A549 (cell line): ENCODE results near the gene FOXK1.
A peak's percentile ranks its signal among the peaks of the same experiment; 100 is the strongest.

Source experiments
- BHLHE40 ChIP-seq: IDR thresholded peaks from 2 replicates; pipeline ENCODE4 v1.6.1; 2012; ENCODE audit warnings: low read depth, low read length, inconsistent platforms
- CEBPB ChIP-seq, 2 experiments: fragments of >200 bp in 1 of 2; sonication (Bioruptor Twin) in 1 of 2; formaldehyde crosslinking in 1 of 2; IDR thresholded peaks; 2 replicates each; pipeline ENCODE4 v1.6.1; 2012 to 2016
- EP300 ChIP-seq, 2 experiments: fragments of >200 bp; sonication (Bioruptor Twin); formaldehyde crosslinking; IDR thresholded peaks; 2 replicates in 1 of 2; 3 replicates in 1 of 2; pipeline ENCODE4 v1.6.1; 2016 to 2017
- HDAC2 ChIP-seq: fragments of 200-600 bp; sonication (generic); IDR thresholded peaks from 2 replicates; pipeline ENCODE4 v1.6.1; 2016
- KDM5A ChIP-seq: fragments of 200-600 bp; sonication (generic); IDR thresholded peaks from 2 replicates; pipeline ENCODE4 v1.6.1; 2016; ENCODE audit warnings: antibody characterized with exemption, mild to moderate bottlenecking
- MYC ChIP-seq: IDR thresholded peaks from 2 replicates; pipeline ENCODE4 v1.6.1; 2012; ENCODE audit warnings: mild to moderate bottlenecking, inconsistent platforms, low read length, improper control_type of control experiment, borderline replicate concordance
- POLR2A ChIP-seq: IDR thresholded peaks from 2 replicates; pipeline ENCODE4 v1.6.1; 2012; ENCODE audit warnings: mild to moderate bottlenecking, low read length
- RAD21 ChIP-seq, 2 experiments: fragments of >200 bp in 1 of 2; sonication (Bioruptor Twin) in 1 of 2; formaldehyde crosslinking in 1 of 2; IDR thresholded peaks in 1 of 2; conservative IDR thresholded peaks in 1 of 2; 2 replicates in 1 of 2; 3 replicates in 1 of 2; pipeline ENCODE4 v1.6.1; 2012 to 2018; ENCODE audit warnings: inconsistent platforms in 1 of 2
- REST ChIP-seq: fragments of 200-600 bp; sonication (generic); IDR thresholded peaks from 2 replicates; pipeline ENCODE4 v1.6.1; 2016; ENCODE audit warnings: antibody characterized with exemption, mild to moderate bottlenecking, moderate library complexity
- RFX5 ChIP-seq: fragments of 450-650 bp; IDR thresholded peaks from 2 replicates; pipeline ENCODE4 v1.7.1; 2014; ENCODE audit warnings: antibody characterized with exemption, mild to moderate bottlenecking, moderate library complexity
- SMC3 ChIP-seq: fragments of >200 bp; sonication (Bioruptor Twin); formaldehyde crosslinking; IDR thresholded peaks from 3 replicates; pipeline ENCODE4 v1.6.1; 2018; ENCODE audit warnings: inconsistent platforms
- TF ChIP-seq, protein P1 (sequence below): fragments of >200 bp; sonication (Bioruptor Twin); formaldehyde crosslinking; IDR thresholded peaks from 3 replicates; pipeline ENCODE4 v1.5.1; 2016
- TF ChIP-seq, protein P2 (sequence below): IDR thresholded peaks from 2 replicates; pipeline ENCODE4 v1.6.1; 2012
- TF ChIP-seq, protein P3 (sequence below): fragments of 150-350 bp; IDR thresholded peaks from 2 replicates; pipeline ENCODE4 v1.6.1; 2014; ENCODE audit warnings: low read depth, mild to moderate bottlenecking, low read length

- TF ChIP-seq REST (no peak), SMC3 (no peak), MYC (no peak), BHLHE40 (no peak), POLR2A (no peak), EP300 (IDR thresholded peaks at IDR 0.05) (no peak), KDM5A (no peak), RAD21 (conservative IDR thresholded peaks at IDR 0.05 in 1 of 2, IDR thresholded peaks at IDR 0.05 in 1 of 2) (peak in 1 of 2 experiments; percentile 20; a peak in 1 of 5 replicates), CEBPB (IDR thresholded peaks at IDR 0.05) (no peak), RFX5 (no peak), HDAC2 (no peak)
- TF ChIP-seq, protein P1, sequence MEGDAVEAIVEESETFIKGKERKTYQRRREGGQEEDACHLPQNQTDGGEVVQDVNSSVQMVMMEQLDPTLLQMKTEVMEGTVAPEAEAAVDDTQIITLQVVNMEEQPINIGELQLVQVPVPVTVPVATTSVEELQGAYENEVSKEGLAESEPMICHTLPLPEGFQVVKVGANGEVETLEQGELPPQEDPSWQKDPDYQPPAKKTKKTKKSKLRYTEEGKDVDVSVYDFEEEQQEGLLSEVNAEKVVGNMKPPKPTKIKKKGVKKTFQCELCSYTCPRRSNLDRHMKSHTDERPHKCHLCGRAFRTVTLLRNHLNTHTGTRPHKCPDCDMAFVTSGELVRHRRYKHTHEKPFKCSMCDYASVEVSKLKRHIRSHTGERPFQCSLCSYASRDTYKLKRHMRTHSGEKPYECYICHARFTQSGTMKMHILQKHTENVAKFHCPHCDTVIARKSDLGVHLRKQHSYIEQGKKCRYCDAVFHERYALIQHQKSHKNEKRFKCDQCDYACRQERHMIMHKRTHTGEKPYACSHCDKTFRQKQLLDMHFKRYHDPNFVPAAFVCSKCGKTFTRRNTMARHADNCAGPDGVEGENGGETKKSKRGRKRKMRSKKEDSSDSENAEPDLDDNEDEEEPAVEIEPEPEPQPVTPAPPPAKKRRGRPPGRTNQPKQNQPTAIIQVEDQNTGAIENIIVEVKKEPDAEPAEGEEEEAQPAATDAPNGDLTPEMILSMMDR = 0 out of 3 replicates have a peak, but pooled peaks have one; percentile 9
- TF ChIP-seq, protein P2, sequence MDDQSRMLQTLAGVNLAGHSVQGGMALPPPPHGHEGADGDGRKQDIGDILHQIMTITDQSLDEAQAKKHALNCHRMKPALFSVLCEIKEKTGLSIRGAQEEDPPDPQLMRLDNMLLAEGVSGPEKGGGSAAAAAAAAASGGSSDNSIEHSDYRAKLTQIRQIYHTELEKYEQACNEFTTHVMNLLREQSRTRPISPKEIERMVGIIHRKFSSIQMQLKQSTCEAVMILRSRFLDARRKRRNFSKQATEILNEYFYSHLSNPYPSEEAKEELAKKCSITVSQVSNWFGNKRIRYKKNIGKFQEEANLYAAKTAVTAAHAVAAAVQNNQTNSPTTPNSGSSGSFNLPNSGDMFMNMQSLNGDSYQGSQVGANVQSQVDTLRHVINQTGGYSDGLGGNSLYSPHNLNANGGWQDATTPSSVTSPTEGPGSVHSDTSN = no peak
- TF ChIP-seq, protein P3, sequence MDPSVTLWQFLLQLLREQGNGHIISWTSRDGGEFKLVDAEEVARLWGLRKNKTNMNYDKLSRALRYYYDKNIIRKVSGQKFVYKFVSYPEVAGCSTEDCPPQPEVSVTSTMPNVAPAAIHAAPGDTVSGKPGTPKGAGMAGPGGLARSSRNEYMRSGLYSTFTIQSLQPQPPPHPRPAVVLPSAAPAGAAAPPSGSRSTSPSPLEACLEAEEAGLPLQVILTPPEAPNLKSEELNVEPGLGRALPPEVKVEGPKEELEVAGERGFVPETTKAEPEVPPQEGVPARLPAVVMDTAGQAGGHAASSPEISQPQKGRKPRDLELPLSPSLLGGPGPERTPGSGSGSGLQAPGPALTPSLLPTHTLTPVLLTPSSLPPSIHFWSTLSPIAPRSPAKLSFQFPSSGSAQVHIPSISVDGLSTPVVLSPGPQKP = no peak
These were observed 537 bp downstream of the FOXK1 start for GRCh38 chr7:4682621-4683042.
